HL-60/S4 (cell line): Measurements from ENCODE around the gene SGCE.

Source experiments
- in situ Hi-C: fragments of 300-500 bp; cut with MboI; formaldehyde crosslinking; loops from 2 replicates; pipeline ENCODE4 v1.14.3; 2022; ENCODE audit warnings: low sequenced_read_pairs

The SGCE gene

GRCh38 chr7:94575646-94576045, 80.3 kb downstream of the SGCE start:
- in situ Hi-C loops: no loop called here

- in situ Hi-C loops: no loop called here
Observed at GRCh38 chr7:94571816-94572215, 84.1 kb downstream of the SGCE start.

- in situ Hi-C loops: no loop called here
Observed at GRCh38 chr7:94567396-94567795, 88.5 kb downstream of the SGCE start.

- in situ Hi-C loops: no loop called here
Observed at GRCh38 chr7:94565247-94565894, 90.6 kb downstream of the SGCE start.

- in situ Hi-C loops: no loop called here
Observed at GRCh38 chr7:94562525-94562924, 93.4 kb downstream of the SGCE start.

GRCh38 chr7:94561841-94562514, 94.0 kb downstream of the SGCE start:
- in situ Hi-C loops: no loop called here

- in situ Hi-C loops: no loop called here
Observed at GRCh38 chr7:94559972-94560371, 96.0 kb downstream of the SGCE start.

- in situ Hi-C loops: no loop called here
Observed at GRCh38 chr7:94557215-94557614, 98.7 kb downstream of the SGCE start.

- in situ Hi-C loops: no loop called here
Observed at GRCh38 chr7:94556028-94556427, 99.9 kb downstream of the SGCE start.

- in situ Hi-C loops: no loop called here
Observed at GRCh38 chr7:94547126-94547525, 108.8 kb downstream of the SGCE start.

- in situ Hi-C loops: no loop called here
Observed at GRCh38 chr7:94540428-94540827, 115.5 kb downstream of the SGCE start.
